ENCODE results near the gene KLHL6. TPM values are rescaled to one million over a fixed set of nuclear protein-coding genes. Genes with fewer than 3 reads are reported as not detected.
"Not testable (repeated sequence)": the region's sequence is repeated elsewhere in the genome, so short reads cannot be mapped to it uniquely, and the experiment has no call there.

KLHL6 gene
- total RNA-seq, 1 experiment from 2014 or later = not detected

- peaks cover 22% of the 10 kb centered on the region for H3K4me1 ChIP-seq
- H3K27me3 ChIP-seq = no peaks in the 10 kb centered on the region
- no peaks in the 10 kb centered on the region for H3K9me3 ChIP-seq (replicated peaks)
- no peak for DNase-seq
- H3K36me3 ChIP-seq = no peaks in the 10 kb centered on the region
- H3K4me3 ChIP-seq = no peak overlapping the region
- H3K27ac ChIP-seq = no peak overlapping the region
Observed at GRCh38 chr3:183579967-183580900, 24.7 kb upstream of the KLHL6 start.

DNA sequence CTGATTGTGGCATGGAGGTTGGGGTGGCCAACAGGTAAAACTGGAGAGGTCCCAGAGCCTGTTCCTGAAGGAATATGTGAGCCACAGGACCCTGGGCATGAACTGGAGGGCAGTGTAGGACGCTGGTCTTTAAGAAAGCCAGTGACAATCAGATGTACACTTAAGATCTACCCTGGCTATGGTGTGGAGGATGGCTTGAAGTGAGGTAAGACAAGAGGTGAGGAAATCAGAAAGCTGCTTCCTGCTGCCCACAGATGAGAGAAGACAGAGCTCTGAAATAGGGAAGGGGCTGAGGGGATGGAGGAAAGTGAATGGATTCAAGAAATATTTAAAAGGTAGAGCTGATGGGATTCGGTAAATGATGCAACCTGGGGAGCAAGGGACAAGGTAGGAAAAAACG is 22.7 kb upstream of the KLHL6 start:
- DNase-seq = no peak
- Histone ChIP-seq H3K9me3 (replicated peaks) (no peaks in the 10 kb centered on the region), H3K4me3 (no peak overlapping the region), H3K4me1 (peaks cover 3% of the 10 kb centered on the region; the same call in 1 of the 2 replicates), H3K27me3 (no peaks in the 10 kb centered on the region), H3K36me3 (no peaks in the 10 kb centered on the region), H3K27ac (no peak overlapping the region)

DNA sequence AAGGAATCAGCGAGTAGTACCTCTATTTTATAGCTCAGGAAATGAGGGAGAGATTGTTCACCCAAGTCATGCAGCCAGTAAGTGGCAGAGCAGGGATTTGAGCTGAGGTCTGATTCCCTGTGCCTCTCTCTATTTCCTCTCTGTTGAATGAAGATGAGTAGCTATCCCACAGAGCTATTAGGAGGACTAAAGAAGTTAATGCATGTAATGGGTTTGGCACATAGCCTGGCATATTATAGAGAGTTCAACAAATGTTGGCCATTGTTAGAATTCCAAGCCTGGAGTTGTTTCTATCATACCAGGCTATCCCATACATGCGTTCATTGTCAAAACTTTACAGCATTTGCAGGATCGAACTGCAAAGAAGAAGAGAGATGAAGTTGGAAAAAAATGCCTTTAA is 21.8 kb upstream of the KLHL6 start:
- no peaks in the 10 kb centered on the region for H3K27me3 ChIP-seq
- no peak for DNase-seq
- H3K36me3 ChIP-seq = no peaks in the 10 kb centered on the region
- H3K9me3 ChIP-seq (replicated peaks) = no peaks in the 10 kb centered on the region
- H3K4me1 ChIP-seq = no peaks in the 10 kb centered on the region
- no peak overlapping the region for H3K4me3 ChIP-seq
- H3K27ac ChIP-seq = no peak overlapping the region

DNA sequence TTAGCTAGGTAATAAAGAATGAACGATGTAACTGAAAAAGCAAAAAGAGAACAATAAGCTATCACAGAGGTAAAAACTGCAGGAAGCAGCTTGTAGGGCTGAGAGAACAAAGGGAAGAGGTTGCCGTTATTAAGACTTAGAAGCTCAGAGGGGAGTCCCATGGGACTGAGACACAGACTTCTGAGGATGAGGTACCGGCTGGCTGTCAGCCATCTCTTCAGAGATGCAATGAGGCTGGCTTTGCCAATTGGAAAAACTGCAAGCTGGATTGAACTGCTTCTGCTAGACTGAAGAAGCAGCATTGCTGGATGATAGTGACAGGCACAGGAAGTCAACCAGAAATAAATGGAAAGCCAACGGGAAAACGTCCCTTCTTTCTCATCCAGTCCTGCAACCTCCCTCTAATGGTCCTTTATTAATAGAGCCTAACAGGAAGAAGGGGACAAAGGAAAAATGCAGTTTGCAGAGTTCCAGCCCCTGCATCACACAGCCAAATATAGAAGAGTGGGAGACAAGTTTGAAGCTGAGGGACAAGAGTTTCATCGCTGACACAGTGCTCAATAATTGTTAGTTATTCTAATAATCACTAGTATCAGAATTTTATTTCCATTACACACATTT is 21.1 kb upstream of the KLHL6 start:
- no peak overlapping the region for H3K4me3 ChIP-seq
- H3K27me3 ChIP-seq = no peaks in the 10 kb centered on the region
- no peak overlapping the region for H3K27ac ChIP-seq
- no peaks in the 10 kb centered on the region for H3K9me3 ChIP-seq (replicated peaks)
- DNase-seq = peak; percentile 29 to 44
- H3K4me1 ChIP-seq = no peaks in the 10 kb centered on the region
- H3K36me3 ChIP-seq = no peaks in the 10 kb centered on the region

DNA sequence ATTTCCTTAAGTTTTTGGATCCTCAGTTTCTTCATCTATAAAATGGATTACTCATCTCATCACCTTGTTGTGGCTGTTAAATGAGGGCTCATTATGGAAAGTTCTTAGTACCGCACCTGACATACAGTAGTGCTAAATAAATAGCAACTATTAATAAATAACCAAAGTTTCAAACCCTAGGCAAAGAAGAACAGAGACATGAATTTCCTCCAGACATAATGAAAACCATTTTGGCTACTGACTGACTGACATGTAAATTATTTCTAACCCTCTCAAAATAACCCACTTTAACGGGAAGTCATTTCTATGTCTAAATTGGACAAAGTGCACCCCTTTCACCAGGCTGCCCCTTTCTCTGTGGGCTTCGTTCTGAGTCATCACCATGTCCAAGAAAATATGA is 17.4 kb upstream of the KLHL6 start:
- Histone ChIP-seq H3K9me3 (replicated peaks) (no peaks in the 10 kb centered on the region), H3K4me3 (no peak overlapping the region), H3K36me3 (no peaks in the 10 kb centered on the region), H3K4me1 (no peaks in the 10 kb centered on the region), H3K27me3 (no peaks in the 10 kb centered on the region), H3K27ac (no peak overlapping the region)
- no peak for DNase-seq

DNA sequence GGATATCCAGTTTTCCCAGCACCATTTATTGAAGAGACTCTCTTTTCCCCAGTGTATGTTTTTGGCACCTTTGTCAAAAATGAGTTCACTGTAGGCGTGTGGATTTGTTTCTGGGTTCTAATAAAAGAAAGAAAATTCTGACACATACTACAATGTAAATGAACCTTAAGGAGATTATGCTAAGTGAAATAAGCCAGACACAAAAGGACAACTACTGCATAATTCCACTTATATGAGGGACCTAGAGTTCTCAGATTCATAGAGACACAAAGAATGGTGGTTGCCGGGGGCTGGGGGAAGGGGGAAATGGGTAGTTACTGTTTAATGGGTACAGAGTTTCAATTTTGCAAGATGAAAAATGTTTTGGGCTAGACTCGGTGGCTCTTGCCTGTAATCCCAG is 14.7 kb upstream of the KLHL6 start:
- H3K27me3 ChIP-seq; H3K9me3 ChIP-seq (replicated peaks); DNase-seq; H3K27ac ChIP-seq; H3K36me3 ChIP-seq; H3K4me1 ChIP-seq; H3K4me3 ChIP-seq: not testable (repeated sequence)

GRCh38 chr3:183566880-183567279 is 11.4 kb upstream of the KLHL6 start:
- Histone ChIP-seq H3K27me3 (no peaks in the 10 kb centered on the region), H3K4me1 (no peaks in the 10 kb centered on the region), H3K9me3 (replicated peaks) (no peaks in the 10 kb centered on the region), H3K4me3 (no peak overlapping the region), H3K27ac (no peak overlapping the region), H3K36me3 (no peaks in the 10 kb centered on the region)
- DNase-seq = no peak

- Histone ChIP-seq H3K27ac (no peak overlapping the region), H3K36me3 (no peaks in the 10 kb centered on the region)
Observed at GRCh38 chr3:183564046-183564445, 8.5 kb upstream of the KLHL6 start.

GRCh38 chr3:183563536-183563874 is 8.0 kb upstream of the KLHL6 start:
- H3K9me3 ChIP-seq (replicated peaks) = no peaks in the 10 kb centered on the region
- H3K4me3 ChIP-seq = no peak overlapping the region
- no peak for DNase-seq
- no peaks in the 10 kb centered on the region for H3K36me3 ChIP-seq
- no peak overlapping the region for H3K27ac ChIP-seq
- H3K4me1 ChIP-seq = no peaks in the 10 kb centered on the region
- no peaks in the 10 kb centered on the region for H3K27me3 ChIP-seq

More at GRCh38 chr3:183564046-183564445, 8.5 kb upstream of the KLHL6 start:
- Histone ChIP-seq H3K9me3 (replicated peaks) (no peaks in the 10 kb centered on the region), H3K4me3 (no peak overlapping the region), H3K27me3 (no peaks in the 10 kb centered on the region), H3K4me1 (no peaks in the 10 kb centered on the region)
- no peak for DNase-seq

- DNase-seq = no peak
- no peak overlapping the region for H3K4me3 ChIP-seq
- H3K9me3 ChIP-seq (replicated peaks) = no peaks in the 10 kb centered on the region
- H3K4me1 ChIP-seq = no peaks in the 10 kb centered on the region
- no peaks in the 10 kb centered on the region for H3K27me3 ChIP-seq
- H3K36me3 ChIP-seq = no peaks in the 10 kb centered on the region
- H3K27ac ChIP-seq = no peak overlapping the region
Observed at GRCh38 chr3:183560607-183561006, 5.1 kb upstream of the KLHL6 start.

DNA sequence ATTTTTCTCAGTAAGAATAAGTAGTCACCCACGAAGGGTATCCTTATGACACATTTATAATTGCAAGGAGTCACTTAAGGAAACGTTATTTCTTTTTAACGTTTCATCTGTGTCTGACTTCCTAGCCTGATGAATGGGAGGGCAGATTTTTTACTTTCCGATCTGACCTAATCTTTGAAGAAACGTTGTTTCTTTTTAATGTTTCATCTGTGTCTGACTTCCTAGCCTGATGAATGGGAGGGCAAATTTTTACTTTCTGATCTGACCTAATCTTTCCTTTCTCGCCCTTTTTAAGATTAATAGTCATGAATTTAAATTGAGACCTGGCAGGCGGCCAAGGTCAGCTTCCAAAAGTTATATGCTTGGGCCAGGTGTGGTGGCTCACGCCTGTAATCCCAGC is 3.0 kb upstream of the KLHL6 start:
- Histone ChIP-seq H3K4me3 (no peak overlapping the region), H3K36me3 (no peaks in the 10 kb centered on the region), H3K27ac (no peak overlapping the region), H3K27me3 (no peaks in the 10 kb centered on the region), H3K4me1 (no peaks in the 10 kb centered on the region), H3K9me3 (replicated peaks) (no peaks in the 10 kb centered on the region)
- DNase-seq = no peak

DNA sequence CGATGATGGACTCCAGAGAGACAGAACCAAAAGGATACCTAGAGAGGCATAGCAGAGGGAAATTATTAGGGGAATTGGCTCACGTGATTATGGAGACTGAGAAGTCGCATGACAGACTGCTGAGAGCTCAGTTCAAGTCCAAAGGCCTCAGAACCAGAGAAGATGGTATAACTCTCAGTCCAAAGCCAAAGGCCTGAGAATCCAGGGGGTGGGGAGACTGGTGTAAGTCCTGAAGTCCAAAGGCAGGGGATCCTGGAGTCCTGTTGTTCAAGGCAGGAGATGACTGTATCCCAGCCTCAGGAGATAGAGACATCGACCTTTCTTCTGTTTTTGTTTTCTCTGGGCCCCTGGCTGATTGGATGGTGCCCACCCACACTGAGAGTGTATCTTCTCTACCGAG is 1.2 kb upstream of the KLHL6 start:
- Histone ChIP-seq H3K27ac (no peak overlapping the region), H3K36me3 (no peaks in the 10 kb centered on the region), H3K27me3 (no peaks in the 10 kb centered on the region), H3K4me1 (no peaks in the 10 kb centered on the region), H3K4me3 (no peak overlapping the region), H3K9me3 (replicated peaks) (no peaks in the 10 kb centered on the region)
- DNase-seq = no peak

- no peak for DNase-seq
- H3K27me3 ChIP-seq = no peaks in the 10 kb centered on the region
- H3K4me3 ChIP-seq = no peak overlapping the region
- no peaks in the 10 kb centered on the region for H3K36me3 ChIP-seq
- H3K27ac ChIP-seq = no peak overlapping the region
- no peaks in the 10 kb centered on the region for H3K9me3 ChIP-seq (replicated peaks)
- no peaks in the 10 kb centered on the region for H3K4me1 ChIP-seq
Observed at GRCh38 chr3:183554377-183554776, 1.1 kb downstream of the KLHL6 start.

GRCh38 chr3:183553334-183554026 is 2.0 kb downstream of the KLHL6 start:
- no peak overlapping the region for H3K27ac ChIP-seq
- H3K9me3 ChIP-seq (replicated peaks) = no peaks in the 10 kb centered on the region
- H3K4me1 ChIP-seq = no peaks in the 10 kb centered on the region
- no peaks in the 10 kb centered on the region for H3K27me3 ChIP-seq
- DNase-seq = no peak
- H3K4me3 ChIP-seq = no peak overlapping the region
- H3K36me3 ChIP-seq = no peaks in the 10 kb centered on the region

DNA sequence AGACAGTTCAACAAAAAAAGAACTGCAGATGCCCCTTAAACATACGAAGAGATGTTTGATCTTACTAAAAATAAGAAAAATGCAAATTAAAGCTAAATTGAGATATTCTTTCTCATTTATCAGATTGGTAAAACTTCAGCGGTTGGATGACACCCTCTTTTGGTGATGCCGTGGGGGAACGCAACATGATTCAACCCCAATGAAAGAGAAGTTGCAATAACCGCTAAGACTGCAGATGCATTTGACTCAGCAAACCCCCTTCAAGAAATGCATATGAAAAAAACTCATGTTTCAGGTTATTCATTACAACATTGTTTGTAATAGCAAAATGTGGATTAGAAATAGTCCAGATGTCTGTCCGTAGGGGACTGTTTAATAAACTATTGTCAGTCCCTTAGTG is 3.6 kb downstream of the KLHL6 start:
- no peaks in the 10 kb centered on the region for H3K4me1 ChIP-seq
- no peaks in the 10 kb centered on the region for H3K27me3 ChIP-seq
- H3K27ac ChIP-seq = no peak overlapping the region
- DNase-seq = no peak
- no peaks in the 10 kb centered on the region for H3K9me3 ChIP-seq (replicated peaks)
- no peak overlapping the region for H3K4me3 ChIP-seq
- no peaks in the 10 kb centered on the region for H3K36me3 ChIP-seq

All from SJCRH30 (cell line).